Anterior cingulate cortex (tissue), 58 donors: ENCODE results near the gene SLC2A10.

Experiments
- DNase-seq, 58 donors: peaks; one replicate each; lab custom pipeline; 2025; lab: John Stamatoyannopoulos, UW

Gene SLC2A10

GRCh38 chr20:46723039-46723438, 13.6 kb downstream of the SLC2A10 start:
- no peak for DNase-seq

- no peak for DNase-seq
Measured at GRCh38 chr20:46724343-46724959, 15.0 kb downstream of the SLC2A10 start.

- no peak for DNase-seq
Measured at GRCh38 chr20:46725186-46726165, 16.0 kb downstream of the SLC2A10 start.

- DNase-seq, result no peak
Measured at GRCh38 chr20:46731770-46732169, 22.3 kb downstream of the SLC2A10 start.

GRCh38 chr20:46735436-46735835, 26.0 kb downstream of the SLC2A10 start:
- no peak for DNase-seq

- no peak for DNase-seq
Measured at GRCh38 chr20:46739431-46740213, 30.2 kb downstream of the SLC2A10 start.

- no peak for DNase-seq
Measured at GRCh38 chr20:46740214-46740609, 30.8 kb downstream of the SLC2A10 start.

GRCh38 chr20:46741924-46742668, 32.6 kb downstream of the SLC2A10 start:
- DNase-seq, result no peak

GRCh38 chr20:46742669-46743045, 33.2 kb downstream of the SLC2A10 start:
- DNase-seq, result no peak

GRCh38 chr20:46743088-46743487, 33.6 kb downstream of the SLC2A10 start:
- no peak for DNase-seq

- DNase-seq, result no peak
Measured at GRCh38 chr20:46746956-46747526, 37.6 kb downstream of the SLC2A10 start.

- DNase-seq, result no peak
Measured at GRCh38 chr20:46749147-46749546, 39.7 kb downstream of the SLC2A10 start.

- DNase-seq, result peak in 2 of 58 donors; percentile 1 to 2
Measured at GRCh38 chr20:46751856-46752255, 42.4 kb downstream of the SLC2A10 start.

- DNase-seq, result peak in 48 of 58 donors; percentile 1 to 64 (median 12)
Measured at GRCh38 chr20:46752728-46753127, 43.3 kb downstream of the SLC2A10 start.

GRCh38 chr20:46755483-46756413, 46.3 kb downstream of the SLC2A10 start:
- DNase-seq, result no peak

- no peak for DNase-seq
Measured at GRCh38 chr20:46756419-46756818, 47.0 kb downstream of the SLC2A10 start.

- no peak for DNase-seq
Measured at GRCh38 chr20:46757135-46757534, 47.7 kb downstream of the SLC2A10 start.
